Inflammatory macrophage treated with lipopolysaccharide for 4 hours (primary cell): Measurements from ENCODE around the gene PPP4R1.
"Not testable (repeated sequence)": the region's sequence is repeated elsewhere in the genome, so short reads cannot be mapped to it uniquely, and the experiment has no call there.

Experiments
- DNase-seq: peaks from one replicate; pipeline ENCODE4 v3.0.0-alpha.2; 2020

The PPP4R1 gene

GRCh38 chr18:9614401-9615279 is at the start of gene PPP4R1:
Gene PPP4R1, minus strand, starts transcription at chr18:9614559. Its CDS starts 75 bp downstream, at chr18:9614484.
- peak; percentile 70 for DNase-seq

- no peak for DNase-seq
Observed at GRCh38 chr18:9663377-9663776, 49.0 kb upstream of the PPP4R1 start.

- DNase-seq: no peak
Observed at GRCh38 chr18:9661564-9661963, 47.2 kb upstream of the PPP4R1 start.

GRCh38 chr18:9659499-9660375 is 45.4 kb upstream of the PPP4R1 start:
- no peak for DNase-seq

GRCh38 chr18:9658087-9658641 is 43.8 kb upstream of the PPP4R1 start:
- DNase-seq: no peak

GRCh38 chr18:9655232-9655767 is 40.9 kb upstream of the PPP4R1 start:
- DNase-seq: no peak

GRCh38 chr18:9653390-9653789 is 39.0 kb upstream of the PPP4R1 start:
- DNase-seq: no peak

- no peak for DNase-seq
Observed at GRCh38 chr18:9649164-9649540, 34.8 kb upstream of the PPP4R1 start.

- DNase-seq: no peak
Observed at GRCh38 chr18:9648431-9649163, 34.2 kb upstream of the PPP4R1 start.

- DNase-seq: peak; percentile 19
Observed at GRCh38 chr18:9647496-9648323, 33.4 kb upstream of the PPP4R1 start.

- DNase-seq: no peak
Observed at GRCh38 chr18:9643549-9643948, 29.2 kb upstream of the PPP4R1 start.

GRCh38 chr18:9642799-9643462 is 28.6 kb upstream of the PPP4R1 start:
- no peak for DNase-seq

- not testable (repeated sequence) for DNase-seq
Observed at GRCh38 chr18:9641081-9641480, 26.7 kb upstream of the PPP4R1 start.

- DNase-seq: no peak
Observed at GRCh38 chr18:9638886-9639285, 24.5 kb upstream of the PPP4R1 start.

GRCh38 chr18:9637036-9637767 is 22.8 kb upstream of the PPP4R1 start:
- DNase-seq: no peak

GRCh38 chr18:9634856-9635255 is 20.5 kb upstream of the PPP4R1 start:
- DNase-seq: no peak

- DNase-seq: no peak
Observed at GRCh38 chr18:9631814-9632496, 17.6 kb upstream of the PPP4R1 start.

- DNase-seq: no peak
Observed at GRCh38 chr18:9630444-9630843, 16.1 kb upstream of the PPP4R1 start.

GRCh38 chr18:9629709-9630108 is 15.3 kb upstream of the PPP4R1 start:
- DNase-seq: peak; percentile 37

GRCh38 chr18:9628984-9629383 is 14.6 kb upstream of the PPP4R1 start:
- DNase-seq: no peak
